NCI-H1092 (cell line): ENCODE data around the gene CDCP1.

Experiments used
- DNase-seq: peaks from one replicate; lab custom pipeline; 2025; lab: John Stamatoyannopoulos, UW

CDCP1 gene

GRCh38 chr3:45135959-45136358 is 10.2 kb downstream of the CDCP1 start:
- DNase-seq: no peak

DNA sequence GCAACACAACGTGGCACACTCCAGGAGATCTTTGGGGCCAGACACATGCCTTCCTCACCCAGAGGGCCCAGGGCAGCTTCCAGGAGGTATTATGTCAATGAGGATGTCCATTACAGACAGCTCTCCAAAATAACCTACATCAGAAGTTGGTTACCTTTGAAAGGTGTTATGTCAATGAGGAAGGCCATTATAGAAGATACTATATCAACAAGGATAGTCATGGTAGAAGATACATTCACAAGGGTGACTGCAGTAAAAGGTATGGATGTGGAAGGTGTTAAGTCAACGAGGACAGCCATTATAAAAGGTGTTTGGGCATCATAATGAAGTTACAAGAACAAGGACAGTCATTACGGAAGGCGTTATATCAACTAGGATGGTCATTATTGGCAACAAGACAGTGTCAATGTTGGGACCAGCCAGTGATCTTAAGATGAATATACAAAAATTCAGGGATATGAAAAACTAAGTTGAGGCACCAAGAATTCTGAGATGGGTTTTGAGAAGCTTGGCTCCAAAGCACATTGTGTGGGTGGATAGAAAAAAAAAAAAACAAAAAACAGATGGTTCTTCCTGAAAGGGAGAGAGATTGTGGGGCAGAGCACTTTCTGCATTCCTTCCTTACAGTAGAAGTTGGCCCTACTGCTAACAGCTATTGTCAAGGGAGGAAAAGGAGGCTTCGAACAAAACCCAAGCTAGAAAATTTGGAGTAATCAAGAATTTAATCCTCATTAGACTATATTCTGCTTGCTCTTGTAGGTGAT is 11.2 kb downstream of the CDCP1 start:
- DNase-seq: no peak

GRCh38 chr3:45132568-45133211 is 13.5 kb downstream of the CDCP1 start:
- no peak for DNase-seq

DNA sequence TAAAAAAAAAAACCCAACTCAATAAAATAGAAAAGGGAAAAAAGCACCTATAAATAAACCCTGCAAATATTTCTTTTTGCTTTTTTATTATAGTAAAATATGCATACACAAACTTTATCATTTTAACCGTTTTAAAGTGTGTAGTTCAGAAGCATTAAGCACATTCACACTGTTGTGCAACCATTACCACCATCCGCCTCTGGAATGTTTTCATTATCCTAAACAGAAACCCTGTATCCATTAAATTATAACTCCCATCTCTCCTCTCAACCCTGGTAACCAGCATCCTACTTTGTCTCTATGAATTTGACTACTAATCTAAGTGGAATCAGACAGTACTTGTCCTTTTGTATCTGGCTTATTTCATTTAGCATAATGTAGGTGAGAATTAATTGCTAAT is 15.0 kb downstream of the CDCP1 start:
- DNase-seq: no peak

- DNase-seq: no peak
Measured at GRCh38 chr3:45130476-45130875, 15.7 kb downstream of the CDCP1 start.

GRCh38 chr3:45128950-45129349 is 17.2 kb downstream of the CDCP1 start:
- DNase-seq: no peak

GRCh38 chr3:45127130-45127822 is 18.9 kb downstream of the CDCP1 start:
- no peak for DNase-seq

GRCh38 chr3:45126730-45127129 is 19.4 kb downstream of the CDCP1 start:
- DNase-seq: no peak

- DNase-seq: no peak
Measured at GRCh38 chr3:45125550-45126026, 20.6 kb downstream of the CDCP1 start.

DNA sequence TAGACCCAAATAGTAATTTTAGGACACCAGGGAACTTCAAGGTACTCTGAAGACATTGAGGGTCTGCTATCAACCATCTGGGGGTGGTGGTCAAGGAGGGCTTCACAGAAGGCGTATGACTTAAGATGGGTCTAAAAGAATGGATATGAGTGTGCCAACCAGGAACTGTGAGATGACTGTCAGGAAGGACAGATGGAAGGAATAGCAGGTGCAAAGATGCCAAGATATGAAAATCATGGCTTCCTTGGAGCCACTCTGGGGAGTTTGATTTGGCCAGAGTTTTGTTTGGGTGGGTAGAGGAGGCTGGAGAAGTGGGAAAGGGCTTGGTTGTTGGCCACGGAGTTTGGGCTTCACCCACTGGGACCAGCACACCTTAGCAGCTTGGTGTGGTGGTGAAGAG is 21.2 kb downstream of the CDCP1 start:
- no peak for DNase-seq

GRCh38 chr3:45124352-45124751 is 21.8 kb downstream of the CDCP1 start:
- no peak for DNase-seq

DNA sequence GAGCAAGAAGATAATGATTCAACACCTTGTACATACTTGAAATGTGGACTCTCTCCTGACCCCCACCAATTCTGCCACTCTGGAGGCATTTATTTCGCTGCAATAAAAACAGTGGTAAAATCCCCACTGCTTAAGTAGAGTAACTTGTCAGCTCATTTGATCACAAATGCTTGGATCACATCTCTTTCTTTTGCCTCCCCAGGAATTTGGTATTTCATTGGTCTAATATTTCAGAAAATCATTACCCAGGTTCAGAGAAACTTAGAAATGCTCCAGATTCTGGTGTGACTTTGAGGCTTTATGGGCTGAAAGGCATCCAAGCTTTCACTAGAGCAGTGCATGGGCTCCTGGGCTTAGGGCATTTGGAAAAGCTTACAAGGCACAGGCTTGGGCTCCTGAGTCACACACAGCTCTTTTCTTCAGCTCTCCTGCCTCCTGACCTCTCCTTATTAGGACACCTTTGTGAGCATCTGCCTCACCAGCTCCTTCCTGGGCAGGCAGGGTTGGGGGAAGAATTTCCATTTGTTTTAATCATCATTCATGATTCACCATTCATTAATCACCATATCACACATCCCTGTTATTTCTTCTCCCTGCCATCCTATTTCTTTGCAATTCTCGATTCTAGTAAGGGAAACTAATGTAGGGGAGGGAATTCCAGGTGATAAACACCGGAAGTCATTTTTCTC is 22.5 kb downstream of the CDCP1 start:
- no peak for DNase-seq

- no peak for DNase-seq
Measured at GRCh38 chr3:45123030-45123429, 23.1 kb downstream of the CDCP1 start.

DNA sequence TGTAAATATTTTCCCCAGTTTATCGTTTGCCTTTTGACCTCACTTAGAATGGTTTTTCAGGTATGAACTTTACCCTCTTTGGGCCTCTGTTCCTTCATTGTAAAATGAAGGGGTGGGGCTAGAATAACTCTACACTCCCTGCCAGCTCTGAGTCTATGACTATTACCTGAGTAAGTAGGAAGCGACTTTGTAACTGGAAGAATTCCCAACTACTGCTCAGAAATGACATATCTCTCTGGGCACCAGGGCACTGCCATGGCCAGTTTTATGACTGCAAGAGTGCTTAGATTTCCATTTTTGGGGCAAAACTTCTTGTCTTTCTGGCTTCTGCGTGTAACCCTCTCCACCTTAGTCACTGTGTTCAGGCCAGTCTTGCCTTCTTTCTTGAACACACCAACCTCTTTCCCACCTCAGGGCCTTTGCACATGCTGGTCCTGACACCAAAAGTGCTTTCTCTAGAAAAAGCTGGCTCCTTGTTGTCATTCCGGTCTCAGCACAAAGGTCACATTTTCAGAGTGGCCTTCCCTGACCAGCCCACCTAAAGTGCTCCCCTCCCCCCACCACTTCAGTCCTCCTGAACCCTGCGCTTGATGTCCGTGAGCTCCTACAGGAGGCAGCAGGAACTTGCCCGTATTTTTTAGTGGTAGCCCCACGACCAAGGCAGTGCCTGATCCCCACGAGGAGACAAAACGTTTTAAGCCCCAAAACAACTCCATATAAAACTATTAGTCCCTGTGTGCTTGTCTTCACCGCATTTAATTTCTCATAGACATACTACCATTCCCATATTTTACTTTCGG is 25.6 kb downstream of the CDCP1 start:
- no peak for DNase-seq

- DNase-seq: no peak
Measured at GRCh38 chr3:45119824-45120358, 26.3 kb downstream of the CDCP1 start.

- DNase-seq: no peak
Measured at GRCh38 chr3:45119376-45119775, 26.8 kb downstream of the CDCP1 start.

DNA sequence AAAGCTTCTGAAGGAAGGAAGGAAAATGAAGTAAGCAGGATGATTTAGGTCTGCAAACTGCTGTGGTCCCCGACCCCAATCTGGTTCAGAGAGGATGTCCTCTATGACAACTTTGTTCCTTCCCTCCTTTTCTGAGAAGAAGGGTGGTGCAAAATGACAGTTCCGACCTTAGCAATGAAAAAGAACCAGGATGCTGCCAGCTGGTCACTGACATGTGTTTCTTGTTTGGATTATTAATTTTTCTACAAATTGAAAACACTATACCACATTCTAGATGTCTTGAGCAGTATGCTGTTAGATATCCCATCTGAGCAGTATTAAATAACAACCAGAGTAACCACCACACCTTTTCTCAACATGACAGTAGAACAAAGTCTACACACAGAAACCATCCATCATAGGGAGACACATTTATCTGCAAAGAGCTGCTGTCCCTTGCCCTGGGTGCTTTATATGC is 27.5 kb downstream of the CDCP1 start:
- no peak for DNase-seq

GRCh38 chr3:45116350-45116749 is 29.8 kb downstream of the CDCP1 start:
- DNase-seq: no peak

DNA sequence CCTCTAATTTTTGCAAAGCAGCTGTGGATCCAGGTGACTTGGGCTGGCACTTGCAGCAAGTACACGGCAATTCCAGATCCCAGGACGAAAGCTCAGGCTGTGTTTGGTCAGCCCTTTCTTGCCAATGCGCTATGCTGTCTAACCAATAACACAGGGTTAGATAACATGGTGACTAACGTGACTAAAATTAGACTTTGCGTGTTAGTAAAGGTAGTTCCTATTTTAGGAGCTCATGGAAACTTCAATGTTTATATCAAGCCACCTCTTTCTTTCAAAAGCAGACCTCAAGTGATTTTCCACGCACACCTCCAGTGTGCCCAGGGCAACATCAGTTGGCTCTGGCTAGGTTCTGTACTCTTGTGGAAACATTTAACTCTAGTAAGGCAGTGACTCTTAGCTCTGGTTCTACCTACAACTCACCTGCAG is 32.5 kb downstream of the CDCP1 start:
- no peak for DNase-seq

GRCh38 chr3:45112939-45113338 is 33.2 kb downstream of the CDCP1 start:
- no peak for DNase-seq

DNA sequence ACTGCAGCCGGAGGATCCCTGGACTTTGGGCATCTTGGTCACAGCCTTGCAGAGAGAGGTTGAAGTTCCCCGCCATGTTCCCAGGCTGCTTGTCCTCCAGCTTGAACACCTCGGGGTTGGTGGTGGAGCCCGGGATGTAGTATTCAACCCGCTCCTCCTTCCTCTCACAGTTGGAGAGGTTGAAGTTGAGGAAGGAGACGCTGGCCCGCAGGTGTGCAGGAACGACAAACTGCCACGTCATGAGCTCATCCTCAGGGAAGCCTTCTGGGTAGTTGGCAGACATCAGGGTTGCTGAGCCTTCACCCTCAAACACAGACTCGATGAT is 35.7 kb downstream of the CDCP1 start:
- DNase-seq: no peak
